Camera-type eye (tissue), 1 donor: ENCODE measurements around the gene RBFOX2. TPM values are rescaled to one million over a fixed set of nuclear protein-coding genes. Genes with fewer than 3 reads are reported as not detected.

Source experiments
- total RNA-seq: library from RNA; depleted of rRNA; stranded (reverse); fragments of >200 nt; gene quantifications from one replicate; pipeline ENCODE4 v1.2.3, GENCODE V29; 2014

Gene RBFOX2, protein sequence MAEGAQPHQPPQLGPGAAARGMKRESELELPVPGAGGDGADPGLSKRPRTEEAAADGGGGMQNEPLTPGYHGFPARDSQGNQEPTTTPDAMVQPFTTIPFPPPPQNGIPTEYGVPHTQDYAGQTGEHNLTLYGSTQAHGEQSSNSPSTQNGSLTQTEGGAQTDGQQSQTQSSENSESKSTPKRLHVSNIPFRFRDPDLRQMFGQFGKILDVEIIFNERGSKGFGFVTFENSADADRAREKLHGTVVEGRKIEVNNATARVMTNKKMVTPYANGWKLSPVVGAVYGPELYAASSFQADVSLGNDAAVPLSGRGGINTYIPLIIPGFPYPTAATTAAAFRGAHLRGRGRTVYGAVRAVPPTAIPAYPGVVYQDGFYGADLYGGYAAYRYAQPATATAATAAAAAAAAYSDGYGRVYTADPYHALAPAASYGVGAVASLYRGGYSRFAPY
- total RNA-seq = 194 TPM

DNA sequence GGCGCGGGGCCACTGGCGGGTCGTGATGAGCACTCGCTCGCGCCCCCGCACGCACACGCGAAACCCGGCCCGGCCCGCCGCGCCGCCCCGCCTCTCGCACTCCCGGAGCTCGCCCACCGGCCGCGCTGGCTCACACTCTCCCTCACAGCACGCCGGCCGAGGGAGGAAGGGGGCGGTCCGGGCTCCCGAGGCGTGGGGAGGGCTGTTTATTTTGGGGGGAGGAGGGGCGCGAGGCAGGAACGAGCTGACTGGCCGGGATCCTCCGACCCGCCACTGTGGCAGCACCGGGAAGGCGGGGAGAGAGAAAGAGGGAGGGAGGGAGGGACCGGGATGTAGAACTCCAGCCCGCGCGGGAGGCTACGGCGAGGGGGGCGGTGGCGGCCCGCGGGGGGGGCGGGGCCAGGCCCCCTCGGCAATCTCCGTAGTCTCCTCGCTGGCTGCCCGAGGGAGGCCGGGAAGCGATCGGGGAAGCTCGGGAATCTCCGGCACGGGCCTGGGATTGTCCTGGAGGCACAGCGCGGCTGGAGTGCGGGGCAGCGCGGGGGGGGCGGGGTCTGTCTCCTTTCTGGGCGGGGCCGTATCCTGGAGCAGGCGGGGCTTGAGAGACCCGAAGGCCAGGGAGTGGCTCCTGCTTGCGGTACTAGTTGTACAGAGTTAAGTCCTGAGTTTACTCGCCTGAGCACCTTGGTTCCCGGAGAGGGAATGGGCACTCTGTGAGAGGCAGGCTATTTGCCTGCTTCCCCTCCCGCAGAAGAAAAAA, at the start of gene RBFOX2:
TSS of gene RBFOX2 (minus strand) at position 179 of the 760 bp plus-strand sequence. CDS start 399 bp downstream, outside the sequence.

DNA sequence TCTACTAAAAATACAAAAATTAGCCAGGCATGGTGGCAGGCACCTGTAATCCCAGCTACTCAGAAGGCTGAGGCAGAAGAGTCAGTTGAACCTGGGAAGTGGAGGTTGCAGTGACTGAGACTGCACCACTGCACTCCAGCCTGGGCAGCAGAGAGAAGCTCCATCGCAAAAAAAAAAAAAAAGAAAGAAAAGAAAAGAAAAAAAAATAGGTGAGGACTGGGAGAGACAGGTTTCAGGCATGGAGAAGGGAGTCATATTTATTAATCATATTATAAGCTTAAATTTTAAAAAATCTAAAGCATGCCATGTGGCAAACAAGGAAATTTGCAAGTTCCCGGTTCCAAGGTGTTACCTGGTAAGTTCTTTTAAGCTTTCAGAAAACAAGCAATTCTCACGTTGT, 311.1 kb downstream of the RBFOX2 start, which contains the start of gene APOL5:
TSS of gene APOL5 (plus strand) at position 301 of the 400 bp plus-strand sequence. CDS start at position 301, 0 bp downstream.

Other genes starting within 250 kb of the RBFOX2 start
- 11.4 TPM for gene APOL3, start 131.9 kb upstream of the RBFOX2 start, total RNA-seq
- 12.1 TPM for gene APOL4, start 173.0 kb upstream of the RBFOX2 start, total RNA-seq
- 37.4 TPM for gene APOL2, start 210.7 kb upstream of the RBFOX2 start, total RNA-seq
- 4.3 TPM for gene APOL1, start 224.3 kb upstream of the RBFOX2 start, total RNA-seq